Stimulated activated CD8-positive, alpha-beta memory T cell treated with anti-CD3 and anti-CD28 coated beads, Interleukin-12 subunit alpha, Interleukin-12 subunit beta, amount 100 ng/mL, for 24 hours (primary cell): ENCODE measurements around the gene PDCD5.
"Not testable (repeated sequence)": the region's sequence is repeated elsewhere in the genome, so short reads cannot be mapped to it uniquely, and the experiment has no call there.

Experiments used
- DNase-seq: peaks from one replicate; pipeline ENCODE4 v3.0.0-alpha.2; 2020; ENCODE audit errors: extremely low read depth

PDCD5 gene

GRCh38 chr19:32576790-32577189, 4.2 kb upstream of the PDCD5 start:
- DNase-seq: no peak

- DNase-seq: no peak
Measured at GRCh38 chr19:32580353-32580900, 563 bp upstream of the PDCD5 start.

GRCh38 chr19:32581705-32582179, 752 bp downstream of the PDCD5 start:
- DNase-seq: no peak

- not testable (repeated sequence) for DNase-seq
Measured at GRCh38 chr19:32587747-32588504, 6.9 kb downstream of the PDCD5 start.

- no peak for DNase-seq
Measured at GRCh38 chr19:32594021-32594420, 13.0 kb downstream of the PDCD5 start.

GRCh38 chr19:32595491-32595890, 14.5 kb downstream of the PDCD5 start:
- DNase-seq: no peak

- DNase-seq: no peak
Measured at GRCh38 chr19:32598022-32598421, 17.0 kb downstream of the PDCD5 start.

GRCh38 chr19:32599258-32599657, 18.3 kb downstream of the PDCD5 start:
- DNase-seq: no peak

GRCh38 chr19:32599736-32600157, 18.8 kb downstream of the PDCD5 start:
- no peak for DNase-seq

- DNase-seq: no peak
Measured at GRCh38 chr19:32603961-32604360, 23.0 kb downstream of the PDCD5 start.

GRCh38 chr19:32605544-32605943, 24.6 kb downstream of the PDCD5 start:
- no peak for DNase-seq

GRCh38 chr19:32606289-32606688, 25.3 kb downstream of the PDCD5 start:
- DNase-seq: no peak

GRCh38 chr19:32607479-32607878, 26.5 kb downstream of the PDCD5 start:
- DNase-seq: no peak

- DNase-seq: no peak
Measured at GRCh38 chr19:32611161-32611560, 30.2 kb downstream of the PDCD5 start.

- no peak for DNase-seq
Measured at GRCh38 chr19:32613008-32613407, 32.0 kb downstream of the PDCD5 start.

GRCh38 chr19:32614916-32615315, 33.9 kb downstream of the PDCD5 start:
- DNase-seq: no peak

GRCh38 chr19:32615569-32615968, 34.6 kb downstream of the PDCD5 start:
- no peak for DNase-seq

- no peak for DNase-seq
Measured at GRCh38 chr19:32619051-32619685, 38.2 kb downstream of the PDCD5 start.

GRCh38 chr19:32622002-32622401, 41.0 kb downstream of the PDCD5 start:
- DNase-seq: no peak

- no peak for DNase-seq
Measured at GRCh38 chr19:32624410-32624809, 43.4 kb downstream of the PDCD5 start.

- DNase-seq: no peak
Measured at GRCh38 chr19:32626969-32627368, 46.0 kb downstream of the PDCD5 start.

- no peak for DNase-seq
Measured at GRCh38 chr19:32627714-32628270, 46.8 kb downstream of the PDCD5 start.

GRCh38 chr19:32630338-32630737, 49.3 kb downstream of the PDCD5 start:
- no peak for DNase-seq
